Measurements from ENCODE around the gene TMEM88. TPM values are rescaled to one million over a fixed set of nuclear protein-coding genes. Genes with fewer than 3 reads are reported as not detected.

The TMEM88 gene
- total RNA-seq, 2 experiments from 2014 or later = 0.41 to 4.0 TPM

DNA sequence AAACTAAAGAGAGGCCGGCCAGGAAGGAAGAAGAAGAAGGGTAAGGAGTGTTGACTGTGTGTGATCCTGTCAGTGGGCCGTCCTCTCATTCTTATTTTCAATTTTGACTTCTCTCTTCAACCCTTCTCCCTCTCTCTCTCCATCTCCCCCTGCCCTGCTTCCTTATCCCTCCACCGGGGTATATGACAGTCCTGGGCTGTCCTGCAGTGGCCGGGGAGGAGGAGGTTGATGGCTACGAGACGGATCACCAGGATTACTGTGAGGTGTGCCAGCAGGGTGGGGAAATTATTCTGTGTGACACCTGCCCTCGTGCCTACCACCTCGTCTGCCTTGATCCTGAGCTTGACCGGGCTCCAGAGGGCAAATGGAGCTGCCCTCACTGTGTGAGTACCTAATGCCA lies 39.4 kb downstream of the TMEM88 start:
- Histone ChIP-seq H3K27ac (ENCODE audit: low read depth, low read length, poor library complexity, severe bottlenecking) (no peak overlapping the region), H3K36me3 (ENCODE audit: insufficient read depth, low read length) (peaks cover 88% of the 10 kb centered on the region), H3K9me2 (ENCODE audit: insufficient read depth, low read length) (no peaks in the 10 kb centered on the region), H4K20me1 (ENCODE audit: insufficient read depth, low read length) (no peaks in the 10 kb centered on the region), H3K4me1 (ENCODE audit: insufficient read depth, low read length, poor library complexity, severe bottlenecking) (peaks cover 1% of the 10 kb centered on the region), H3K4me2 (ENCODE audit: low read length) (no peak overlapping the region), H3K4me3 (ENCODE audit: low read depth, low read length, poor library complexity, severe bottlenecking) (no peak overlapping the region), H3K9me3 (ENCODE audit: low read length) (no peaks in the 10 kb centered on the region), H3K79me2 (ENCODE audit: insufficient read depth, low read depth, low read length) (peaks cover 5% of the 10 kb centered on the region; the same call in 1 of the 2 replicates), H2AFZ (ENCODE audit: low read length) (no peak overlapping the region)
- TSS peak; percentile 79 for BruUV-seq (replicated peaks)
- no peak for DNase-seq (ENCODE audit: low spot score)
- ChIA-PET POLR2A (no interaction called here), CTCF (ENCODE audit: unreplicated experiment) (no interaction called here)
- TF ChIP-seq EZH2phosphoT487 (IDR thresholded peaks at IDR 0.05; ENCODE audit: borderline replicate concordance, low read depth, low read length) = no peak
- intact Hi-C loops (cut with micrococcal nuclease; ENCODE audit: unreplicated experiment) = no loop called here

DNA sequence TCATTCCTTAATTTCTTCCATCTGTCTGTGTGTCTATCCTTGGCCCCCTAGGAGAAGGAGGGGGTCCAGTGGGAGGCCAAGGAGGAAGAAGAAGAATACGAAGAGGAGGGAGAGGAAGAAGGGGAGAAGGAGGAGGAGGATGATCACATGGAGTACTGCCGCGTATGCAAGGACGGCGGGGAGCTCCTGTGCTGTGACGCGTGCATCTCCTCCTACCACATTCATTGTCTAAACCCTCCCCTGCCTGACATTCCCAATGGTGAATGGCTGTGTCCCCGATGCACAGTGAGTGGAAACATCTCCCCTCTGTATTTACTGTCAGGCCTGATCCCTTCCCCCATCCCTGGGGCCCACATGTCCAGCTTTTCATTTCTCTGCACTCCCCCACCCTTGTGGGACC lies 40.0 kb downstream of the TMEM88 start:
- H4K20me1 ChIP-seq (ENCODE audit: insufficient read depth, low read length) = no peaks in the 10 kb centered on the region
- no peaks in the 10 kb centered on the region for H3K79me2 ChIP-seq (ENCODE audit: insufficient read depth, low read depth, low read length)
- no peak overlapping the region for H3K27ac ChIP-seq (ENCODE audit: low read depth, low read length, poor library complexity, severe bottlenecking)
- intact Hi-C loops (cut with micrococcal nuclease; ENCODE audit: unreplicated experiment) = no loop called here
- no peaks in the 10 kb centered on the region for H3K4me1 ChIP-seq (ENCODE audit: insufficient read depth, low read length, poor library complexity, severe bottlenecking)
- H2AFZ ChIP-seq (ENCODE audit: low read length) = no peak overlapping the region
- ChIA-PET POLR2A (no interaction called here), CTCF (ENCODE audit: unreplicated experiment) (no interaction called here)
- TF ChIP-seq, protein P1, sequence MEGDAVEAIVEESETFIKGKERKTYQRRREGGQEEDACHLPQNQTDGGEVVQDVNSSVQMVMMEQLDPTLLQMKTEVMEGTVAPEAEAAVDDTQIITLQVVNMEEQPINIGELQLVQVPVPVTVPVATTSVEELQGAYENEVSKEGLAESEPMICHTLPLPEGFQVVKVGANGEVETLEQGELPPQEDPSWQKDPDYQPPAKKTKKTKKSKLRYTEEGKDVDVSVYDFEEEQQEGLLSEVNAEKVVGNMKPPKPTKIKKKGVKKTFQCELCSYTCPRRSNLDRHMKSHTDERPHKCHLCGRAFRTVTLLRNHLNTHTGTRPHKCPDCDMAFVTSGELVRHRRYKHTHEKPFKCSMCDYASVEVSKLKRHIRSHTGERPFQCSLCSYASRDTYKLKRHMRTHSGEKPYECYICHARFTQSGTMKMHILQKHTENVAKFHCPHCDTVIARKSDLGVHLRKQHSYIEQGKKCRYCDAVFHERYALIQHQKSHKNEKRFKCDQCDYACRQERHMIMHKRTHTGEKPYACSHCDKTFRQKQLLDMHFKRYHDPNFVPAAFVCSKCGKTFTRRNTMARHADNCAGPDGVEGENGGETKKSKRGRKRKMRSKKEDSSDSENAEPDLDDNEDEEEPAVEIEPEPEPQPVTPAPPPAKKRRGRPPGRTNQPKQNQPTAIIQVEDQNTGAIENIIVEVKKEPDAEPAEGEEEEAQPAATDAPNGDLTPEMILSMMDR (conservative IDR thresholded peaks at IDR 0.05; ENCODE audit: low read length) = no peak
- TF ChIP-seq EZH2phosphoT487 (IDR thresholded peaks at IDR 0.05; ENCODE audit: borderline replicate concordance, low read depth, low read length) = no peak
- BruUV-seq (replicated peaks) = no TSS peak
- H3K9me3 ChIP-seq (ENCODE audit: low read length) = no peaks in the 10 kb centered on the region
- no peak overlapping the region for H3K4me3 ChIP-seq (ENCODE audit: low read depth, low read length, poor library complexity, severe bottlenecking)
- peaks cover 88% of the 10 kb centered on the region for H3K36me3 ChIP-seq (ENCODE audit: insufficient read depth, low read length)
- no peaks in the 10 kb centered on the region for H3K9me2 ChIP-seq (ENCODE audit: insufficient read depth, low read length)
- no peak for DNase-seq (ENCODE audit: low spot score)
- H3K4me2 ChIP-seq (ENCODE audit: low read length) = no peak overlapping the region

DNA sequence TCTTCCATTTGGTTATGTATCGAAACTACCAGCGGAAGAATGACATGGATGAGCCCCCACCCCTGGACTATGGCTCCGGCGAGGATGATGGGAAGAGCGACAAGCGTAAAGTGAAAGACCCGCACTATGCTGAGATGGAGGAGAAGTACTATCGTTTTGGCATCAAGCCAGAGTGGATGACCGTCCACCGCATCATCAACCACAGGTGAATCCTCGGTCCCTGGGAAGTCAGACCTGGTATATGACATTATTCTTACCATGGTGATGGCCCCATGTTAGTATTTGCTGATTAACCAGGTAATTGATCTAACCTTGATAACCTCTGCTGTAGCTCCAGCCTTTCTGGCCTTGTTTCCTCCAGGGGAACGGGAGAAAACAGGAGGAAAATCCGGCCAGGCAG lies 42.2 kb downstream of the TMEM88 start:
- no TSS peak for BruUV-seq (replicated peaks)
- H3K9me3 ChIP-seq (ENCODE audit: low read length) = no peaks in the 10 kb centered on the region
- no peaks in the 10 kb centered on the region for H3K4me1 ChIP-seq (ENCODE audit: insufficient read depth, low read length, poor library complexity, severe bottlenecking)
- peaks cover 89% of the 10 kb centered on the region for H3K36me3 ChIP-seq (ENCODE audit: insufficient read depth, low read length)
- H2AFZ ChIP-seq (ENCODE audit: low read length) = no peak overlapping the region
- no peaks in the 10 kb centered on the region for H4K20me1 ChIP-seq (ENCODE audit: insufficient read depth, low read length)
- DNase-seq (ENCODE audit: low spot score) = no peak
- no peak overlapping the region for H3K4me3 ChIP-seq (ENCODE audit: low read depth, low read length, poor library complexity, severe bottlenecking)
- ChIA-PET POLR2A (interaction anchor here (1.6 kb wide), 1 partner anchor 35 kb away, joined by 6 read pairs; the partner anchor contains the start of genes CNTROB and TRAPPC1), CTCF (ENCODE audit: unreplicated experiment) (no interaction called here)
- no peak for TF ChIP-seq EZH2phosphoT487 (IDR thresholded peaks at IDR 0.05; ENCODE audit: borderline replicate concordance, low read depth, low read length)
- TF ChIP-seq, protein P1 (conservative IDR thresholded peaks at IDR 0.05; ENCODE audit: low read length) = no peak
- no peak overlapping the region for H3K27ac ChIP-seq (ENCODE audit: low read depth, low read length, poor library complexity, severe bottlenecking)
- no peak overlapping the region for H3K4me2 ChIP-seq (ENCODE audit: low read length)
- no peaks in the 10 kb centered on the region for H3K9me2 ChIP-seq (ENCODE audit: insufficient read depth, low read length)
- no peaks in the 10 kb centered on the region for H3K79me2 ChIP-seq (ENCODE audit: insufficient read depth, low read depth, low read length)
- intact Hi-C loops (cut with micrococcal nuclease; ENCODE audit: unreplicated experiment) = no loop called here
